GM12878 (cell line): Measurements from ENCODE around the gene MIPOL1.

Source experiments
- CHD4 ChIP-seq: fragments of 200-600 bp; sonication (generic); IDR thresholded peaks from 2 replicates; pipeline ENCODE4 v1.6.1; 2016; ENCODE audit warnings: mild to moderate bottlenecking
- CTCF ChIP-seq, 3 experiments: IDR thresholded peaks in 2 of 3; conservative IDR thresholded peaks in 1 of 3; 2 replicates each; pipeline ENCODE4 v1.5.1; 2011; ENCODE audit warnings: low read depth in 3 of 3, low read length in 3 of 3, mild to moderate bottlenecking in 3 of 3, control low read depth in 2 of 3, moderate library complexity in 2 of 3, inconsistent platforms in 1 of 3, mixed read lengths in 1 of 3; ENCODE audit not compliant: control insufficient read depth in 2 of 3, insufficient read depth in 1 of 3; ENCODE audit errors: extremely low read depth in 1 of 3

- TF ChIP-seq CHD4 (no peak), CTCF (IDR thresholded peaks at IDR 0.05 in 2 of 3, conservative IDR thresholded peaks at IDR 0.05 in 1 of 3; ENCODE audit: control insufficient read depth in 2 of 3, extremely low read depth in 1 of 3, insufficient read depth in 1 of 3, low read depth in 3 of 3, low read length in 3 of 3) (no peak)
Measured at GRCh38 chr14:37413504-37414003, 215.8 kb downstream of the MIPOL1 start.
